HepG2 (cell line): ENCODE results near the gene ARPC1B. TPM values are rescaled to one million over a fixed set of nuclear protein-coding genes. Genes with fewer than 3 reads are reported as not detected.

Experiments
- GPBP1L1 ChIP-seq: sonication (generic); formaldehyde crosslinking; IDR thresholded peaks from 2 replicates; pipeline ENCODE4 v1.5.0; 2020; ENCODE audit warnings: mild to moderate bottlenecking, missing genetic modification reagents
- HMGXB3 ChIP-seq: sonication (generic); formaldehyde crosslinking; IDR thresholded peaks from 2 replicates; pipeline ENCODE4 v1.4.0; 2020; ENCODE audit warnings: missing genetic modification reagents, borderline replicate concordance
- HNF4G ChIP-seq, 2 experiments: sonication (generic) in 1 of 2; formaldehyde crosslinking in 1 of 2; IDR thresholded peaks; 2 replicates each; pipeline versions ENCODE4 v1.4.0 to v1.6.1; 2011 to 2020; ENCODE audit warnings: borderline replicate concordance in 2 of 2, low read depth in 2 of 2, mild to moderate bottlenecking in 2 of 2, low read length in 1 of 2, missing genetic modification reagents in 1 of 2, moderate library complexity in 1 of 2
- HNRNPLL ChIP-seq: fragments of 200-400 bp; formaldehyde crosslinking; IDR thresholded peaks from 2 replicates; pipeline ENCODE4 v1.6.1; 2017; ENCODE audit warnings: mild to moderate bottlenecking, low read depth, low read length; ENCODE audit not compliant: poor library complexity, severe bottlenecking
- JARID2 ChIP-seq: sonication (generic); formaldehyde crosslinking; IDR thresholded peaks from 2 replicates; pipeline ENCODE4 v1.8.1; 2023; ENCODE audit warnings: missing genetic modification reagents, inconsistent platforms; ENCODE audit not compliant: insufficient replicate concordance
- MED13 ChIP-seq: sonication (generic); formaldehyde crosslinking; IDR thresholded peaks from 2 replicates; pipeline ENCODE4 v1.5.0; 2020; ENCODE audit warnings: missing genetic modification reagents
- MIER2 ChIP-seq: IDR thresholded peaks from 2 replicates; pipeline ENCODE4 v1.6.1; 2016; ENCODE audit warnings: missing biosample characterization, missing genetic modification reagents
- MIXL1 ChIP-seq: IDR thresholded peaks from 2 replicates; pipeline ENCODE4 v1.6.1; 2016
- NFE2L2 ChIP-seq: fragments of 150-350 bp; IDR thresholded peaks from 2 replicates; pipeline ENCODE4 v1.6.1; 2014; ENCODE audit warnings: low read length
- POLR2G ChIP-seq: fragments of 200-400 bp; formaldehyde crosslinking; IDR thresholded peaks from 2 replicates; pipeline ENCODE4 v1.6.1; 2018; ENCODE audit warnings: mild to moderate bottlenecking, low read depth, low read length, moderate library complexity
- TAF15 ChIP-seq: fragments of 200-400 bp; formaldehyde crosslinking; IDR thresholded peaks from one replicate; pipeline ENCODE4 v1.6.1; 2018; ENCODE audit warnings: mild to moderate bottlenecking, low read depth, low read length; ENCODE audit not compliant: poor library complexity, severe bottlenecking
- ZBTB49 ChIP-seq: sonication (generic); formaldehyde crosslinking; IDR thresholded peaks from 2 replicates; pipeline ENCODE4 v1.4.0; 2020; ENCODE audit warnings: missing genetic modification reagents, borderline replicate concordance
- ZEB1 ChIP-seq: IDR thresholded peaks from 2 replicates; pipeline ENCODE4 v1.6.1; 2012; ENCODE audit warnings: mild to moderate bottlenecking, low read depth, inconsistent platforms; ENCODE audit not compliant: insufficient replicate concordance
- ZFP90 ChIP-seq: sonication (generic); formaldehyde crosslinking; IDR thresholded peaks from 2 replicates; pipeline ENCODE4 v1.8.0; 2022; ENCODE audit warnings: missing genetic modification reagents, mild to moderate bottlenecking, inconsistent platforms, borderline replicate concordance
- ZFP91 ChIP-seq: sonication (generic); formaldehyde crosslinking; IDR thresholded peaks from 2 replicates; pipeline ENCODE4 v1.9.0; 2022; ENCODE audit warnings: missing genetic modification reagents, mild to moderate bottlenecking, borderline replicate concordance
- ZNF24 ChIP-seq: fragments of 450-650 bp; IDR thresholded peaks from 2 replicates; pipeline ENCODE4 v1.6.1; 2017; ENCODE audit warnings: antibody characterized with exemption, mild to moderate bottlenecking
- ZNF329 ChIP-seq: sonication (generic); formaldehyde crosslinking; IDR thresholded peaks from 2 replicates; pipeline ENCODE4 v1.9.0; 2021; ENCODE audit warnings: low read depth, mild to moderate bottlenecking, missing genetic modification reagents
- ZNF34 ChIP-seq: sonication (generic); formaldehyde crosslinking; IDR thresholded peaks from 2 replicates; pipeline ENCODE4 v1.4.0; 2020; ENCODE audit warnings: mild to moderate bottlenecking, missing genetic modification reagents, borderline replicate concordance
- polyA plus RNA-seq, 8 experiments: library from polyadenylated mRNA; depleted of rRNA in 3 of 8; stranded (reverse) in 7 of 8; unstranded in 1 of 8; fragments of >200 nt; fragmentation: Illumina TruSeq in 4 of 8; extraction: Trizol in 4 of 8; gene quantifications; 2 replicates each; pipeline versions ENCODE4 v1.2.1 to v1.2.3, GENCODE V29; 2011 to 2016; ENCODE audit warnings: low read depth in 4 of 8, missing spikeins in 1 of 8, mixed read lengths in 1 of 8; ENCODE audit not compliant: insufficient read depth in 1 of 8
- total RNA-seq, 5 experiments: library from RNA; depleted of rRNA; stranded (reverse); fragments of >200 nt; fragmentation: Illumina TruSeq; extraction: Trizol; gene quantifications; 2 replicates each; pipeline ENCODE4 v1.2.3, GENCODE V29; 2016; ENCODE audit warnings: low read depth in 1 of 5

ARPC1B gene
- total and polyA plus RNA-seq, 2 of the 13 experiments (the other 11 are each of a cell fraction or from before 2014, with no cell fraction given): 72.9 to 89.1 TPM

GRCh38 chr7:99325592-99326407, 48.7 kb upstream of the ARPC1B start, which contains the start of gene ARPC1A (continued):
- TF ChIP-seq ZFP91 (CRISPR knock-in tag) (peak; percentile 96), GPBP1L1 (CRISPR knock-in tag) (no peak), HNRNPLL (peak; percentile 95), HMGXB3 (CRISPR knock-in tag) (no peak; the same call in 1 of the 2 replicates), ZFP90 (peak; percentile 93), TAF15 (no peak), HNF4G (IDR thresholded peaks at IDR 0.05; ENCODE audit: borderline replicate concordance, low read depth, low read length) (no peak; the same call in 1 of the 2 replicates), HNF4G (CRISPR knock-in tag; IDR thresholded peaks at IDR 0.05; ENCODE audit: borderline replicate concordance, low read depth) (no peak), JARID2 (peak; percentile 86), NFE2L2 (no peak), ZNF329 (CRISPR knock-in tag) (no peak; the same call in 1 of the 2 replicates), ZNF24 (no peak), POLR2G (peak; percentile 92), ZEB1 (no peak), ZBTB49 (CRISPR knock-in tag) (no peak), MIXL1 (CRISPR knock-in tag) (no peak; the same call in 1 of the 2 replicates), MIER2 (CRISPR knock-in tag) (no peak), MED13 (CRISPR knock-in tag) (peak; percentile 71), ZNF34 (CRISPR knock-in tag) (no peak)
